SHP77 treated with DMSO at 0.1 percent for 48 hours (cell line): ENCODE data around the gene LRRC4.

ENCODE experiments used
- DNase-seq: peaks from one replicate; lab custom pipeline; 2025; lab: John Stamatoyannopoulos, UW

LRRC4 gene, protein sequence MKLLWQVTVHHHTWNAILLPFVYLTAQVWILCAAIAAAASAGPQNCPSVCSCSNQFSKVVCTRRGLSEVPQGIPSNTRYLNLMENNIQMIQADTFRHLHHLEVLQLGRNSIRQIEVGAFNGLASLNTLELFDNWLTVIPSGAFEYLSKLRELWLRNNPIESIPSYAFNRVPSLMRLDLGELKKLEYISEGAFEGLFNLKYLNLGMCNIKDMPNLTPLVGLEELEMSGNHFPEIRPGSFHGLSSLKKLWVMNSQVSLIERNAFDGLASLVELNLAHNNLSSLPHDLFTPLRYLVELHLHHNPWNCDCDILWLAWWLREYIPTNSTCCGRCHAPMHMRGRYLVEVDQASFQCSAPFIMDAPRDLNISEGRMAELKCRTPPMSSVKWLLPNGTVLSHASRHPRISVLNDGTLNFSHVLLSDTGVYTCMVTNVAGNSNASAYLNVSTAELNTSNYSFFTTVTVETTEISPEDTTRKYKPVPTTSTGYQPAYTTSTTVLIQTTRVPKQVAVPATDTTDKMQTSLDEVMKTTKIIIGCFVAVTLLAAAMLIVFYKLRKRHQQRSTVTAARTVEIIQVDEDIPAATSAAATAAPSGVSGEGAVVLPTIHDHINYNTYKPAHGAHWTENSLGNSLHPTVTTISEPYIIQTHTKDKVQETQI

DNA sequence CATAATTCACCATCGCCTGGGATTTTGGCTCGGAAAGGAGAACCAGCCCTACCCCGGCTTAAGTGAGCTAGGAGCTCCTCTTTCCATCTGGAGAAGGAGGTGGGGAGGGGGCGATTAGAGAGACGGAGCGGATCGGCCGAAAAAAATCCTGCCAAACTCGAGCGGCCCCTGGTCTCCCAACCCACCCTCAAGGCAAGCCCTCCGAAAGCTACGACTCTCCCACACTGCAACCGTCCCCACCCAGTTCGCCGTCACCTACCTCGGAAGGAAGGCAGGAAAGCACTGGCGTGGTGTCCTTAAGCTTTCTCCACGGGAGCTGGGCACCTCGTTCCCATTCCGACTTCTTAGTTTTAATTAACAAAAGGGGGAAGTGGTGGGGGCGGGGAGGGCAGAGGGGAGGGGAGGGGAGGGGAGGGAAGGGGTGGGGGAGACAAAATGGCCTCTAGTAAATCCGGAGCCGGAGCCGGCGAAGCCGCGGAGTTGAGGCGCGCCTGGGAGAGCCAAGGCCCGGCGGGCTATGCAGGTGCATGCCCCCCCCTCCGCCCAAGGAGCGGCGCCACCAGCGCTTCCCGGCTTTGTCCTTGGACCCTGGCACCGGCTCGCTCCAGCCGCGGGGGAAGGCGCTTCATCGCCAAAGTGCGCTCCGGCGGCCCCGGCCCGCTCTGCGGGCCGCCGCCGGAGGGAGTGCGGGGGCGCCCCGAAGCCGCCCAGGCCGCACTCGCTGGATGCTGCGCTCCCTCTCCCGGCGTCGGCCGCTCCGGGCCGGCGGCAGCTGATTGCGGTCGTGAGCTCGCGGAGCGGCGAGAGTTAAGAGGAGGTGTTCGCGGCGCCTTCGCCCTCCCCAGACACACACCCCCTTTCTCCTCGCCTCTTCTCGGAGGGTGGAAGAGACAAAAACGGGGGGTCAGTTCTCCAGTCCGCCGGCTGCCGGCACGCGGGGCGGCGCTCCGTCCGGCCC lies at the start of gene LRRC4:
Gene LRRC4 (minus strand): TSS at position 784 of the 958 bp plus-strand sequence. CDS start 797 bp downstream, outside the sequence.
- DNase-seq, result no peak

DNA sequence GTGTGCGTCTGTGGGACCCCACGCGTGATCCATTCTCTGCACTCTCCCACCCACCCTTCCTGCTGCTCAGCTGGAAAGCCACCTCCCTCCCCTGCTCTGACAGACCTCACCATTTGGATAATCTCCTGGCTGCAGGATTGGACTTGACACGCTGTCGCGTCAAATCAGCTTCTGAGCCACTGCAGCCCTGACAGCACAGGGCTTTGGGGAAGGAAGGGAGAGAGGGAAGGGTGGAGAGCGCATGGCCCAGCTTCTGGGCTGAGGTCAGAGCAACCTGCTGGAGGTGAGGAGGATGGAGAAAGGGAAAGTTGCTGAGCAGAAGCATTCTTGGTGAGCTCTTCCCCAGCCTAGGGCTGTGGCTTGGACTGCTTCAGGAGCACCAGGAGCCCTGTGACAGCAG lies 48.9 kb upstream of the LRRC4 start:
- no peak for DNase-seq

DNA sequence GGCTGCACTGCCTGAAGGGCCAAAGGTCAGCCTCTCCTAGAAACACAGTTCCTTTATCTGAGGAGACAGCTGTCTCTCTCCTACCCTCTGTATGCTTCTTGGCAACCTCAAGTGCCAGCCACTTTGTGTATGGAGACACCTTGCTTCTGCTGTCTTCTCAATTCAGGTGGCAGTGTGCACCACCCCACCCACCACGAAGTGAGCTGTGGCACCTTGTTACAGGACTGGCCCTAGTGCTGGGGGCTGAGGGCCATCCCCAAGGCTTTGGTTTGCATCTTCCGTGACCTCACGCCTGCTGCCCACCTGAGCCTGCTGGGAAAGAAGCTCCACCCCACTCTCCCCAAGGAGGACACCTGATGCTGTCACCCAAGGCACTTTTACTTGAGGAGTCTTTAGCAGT lies 47.1 kb upstream of the LRRC4 start:
- DNase-seq, result no peak

DNA sequence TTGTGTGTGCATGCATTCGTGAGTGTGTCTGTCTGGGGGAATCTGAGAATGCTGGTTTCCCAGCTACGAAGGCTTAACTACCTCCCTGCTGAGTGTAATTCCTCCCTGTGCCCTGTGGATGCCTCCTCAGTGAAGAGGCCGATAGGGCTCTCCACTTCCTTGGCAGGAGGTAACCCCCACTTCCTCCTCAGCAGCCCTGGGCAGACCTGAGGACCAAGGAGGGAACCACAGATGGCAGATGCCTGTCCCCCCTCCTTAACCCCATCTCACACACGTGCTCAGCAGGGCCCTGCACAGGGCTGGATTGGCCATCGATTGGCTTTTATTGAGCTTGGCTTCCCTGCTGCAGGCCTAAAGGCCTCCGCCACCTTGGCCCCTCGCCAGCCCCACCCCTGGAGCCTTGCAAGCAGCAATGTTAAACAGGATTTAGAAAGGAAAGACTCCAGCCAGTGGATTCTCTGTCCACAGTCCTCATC lies 45.6 kb upstream of the LRRC4 start:
- DNase-seq, result no peak

DNA sequence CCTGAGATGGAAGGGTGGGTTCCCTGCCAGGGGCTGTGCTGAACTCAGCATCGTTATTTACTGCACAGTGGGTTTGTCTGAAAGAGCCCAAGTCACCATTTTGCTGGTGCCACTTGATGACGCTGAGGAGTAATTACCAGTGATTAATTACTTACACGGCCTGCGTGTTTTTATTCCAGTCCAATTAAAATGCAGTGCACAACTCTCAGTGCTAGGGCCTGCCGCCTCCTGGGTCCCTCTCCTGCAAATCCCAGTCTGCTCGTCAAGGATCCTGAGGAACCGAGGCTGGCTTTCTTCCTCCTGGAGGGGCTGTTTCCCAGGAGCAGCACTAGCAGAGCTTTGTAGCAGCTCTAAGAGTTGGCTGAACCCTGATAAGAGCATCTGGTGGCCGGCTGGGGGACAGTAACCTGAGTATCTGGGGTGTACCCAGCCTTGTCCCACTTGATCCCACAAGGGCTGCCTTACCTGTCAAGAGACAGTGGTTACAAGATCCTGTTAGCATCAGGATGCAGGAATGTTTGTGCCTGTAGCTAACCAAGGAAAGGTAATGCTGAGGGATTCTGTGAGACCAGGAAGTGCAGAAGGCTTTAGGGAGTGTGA lies 45.1 kb upstream of the LRRC4 start:
- DNase-seq, result no peak

DNA sequence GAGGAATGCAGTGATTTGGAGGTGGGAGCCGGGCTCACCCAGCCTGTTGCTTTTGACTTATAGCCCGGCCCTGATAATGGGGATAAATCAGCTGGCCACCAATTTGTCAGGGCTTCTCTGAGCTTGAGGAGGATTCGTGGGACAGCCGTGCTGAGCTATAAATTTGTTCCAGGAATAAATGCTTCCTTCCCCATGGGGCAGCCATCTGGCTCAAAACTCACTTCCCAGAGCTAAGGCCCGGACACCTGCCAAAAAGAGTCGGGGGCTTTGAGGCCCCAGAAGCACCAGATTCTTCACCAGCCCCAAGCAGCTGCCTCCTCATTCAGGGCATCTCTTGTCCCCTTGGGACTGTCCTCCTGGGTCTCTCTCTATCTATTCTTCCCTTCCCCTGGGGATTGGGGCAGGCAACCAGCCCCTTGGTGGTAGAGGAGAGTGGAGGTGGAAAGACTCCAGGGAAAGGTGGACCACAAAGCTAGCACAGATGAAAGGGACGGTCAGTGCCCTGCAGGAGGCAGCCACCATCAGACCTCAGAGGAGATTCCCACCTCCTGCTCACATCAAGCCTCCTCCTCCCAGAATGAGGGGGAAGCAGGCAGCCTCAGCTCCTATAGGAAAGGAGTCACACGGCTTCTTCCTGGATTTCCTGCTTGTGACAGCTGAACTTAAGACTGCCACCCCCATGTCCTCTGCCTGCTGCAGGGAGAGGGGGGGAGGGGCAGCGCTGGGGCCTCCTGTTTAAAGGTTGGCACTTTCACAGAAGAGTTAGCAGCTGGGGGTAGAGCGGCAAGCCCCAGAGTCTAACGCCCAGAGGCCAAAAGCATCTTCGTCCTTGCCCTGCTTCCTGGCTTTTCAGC lies 44.2 kb upstream of the LRRC4 start:
- no peak for DNase-seq

DNA sequence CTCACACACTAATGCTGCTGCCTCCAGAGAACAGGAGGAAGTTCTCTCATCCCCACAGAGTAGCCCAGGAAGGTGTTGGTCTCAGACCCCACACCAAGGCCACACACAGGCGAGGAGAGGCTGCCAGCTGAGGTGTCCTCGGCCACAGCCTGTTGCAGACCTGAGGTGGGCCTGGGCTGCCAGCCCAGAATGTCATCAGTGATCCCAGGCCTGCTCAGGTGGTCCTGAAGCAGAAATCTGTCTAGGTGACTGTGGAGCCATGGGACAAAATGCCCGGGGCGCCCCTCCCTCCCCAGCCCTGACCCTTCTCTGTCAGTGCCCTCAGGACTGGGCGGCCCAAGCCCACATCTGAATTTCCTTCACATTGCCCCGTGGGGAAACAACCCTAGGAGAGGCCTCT lies 43.5 kb upstream of the LRRC4 start:
- DNase-seq, result no peak

DNA sequence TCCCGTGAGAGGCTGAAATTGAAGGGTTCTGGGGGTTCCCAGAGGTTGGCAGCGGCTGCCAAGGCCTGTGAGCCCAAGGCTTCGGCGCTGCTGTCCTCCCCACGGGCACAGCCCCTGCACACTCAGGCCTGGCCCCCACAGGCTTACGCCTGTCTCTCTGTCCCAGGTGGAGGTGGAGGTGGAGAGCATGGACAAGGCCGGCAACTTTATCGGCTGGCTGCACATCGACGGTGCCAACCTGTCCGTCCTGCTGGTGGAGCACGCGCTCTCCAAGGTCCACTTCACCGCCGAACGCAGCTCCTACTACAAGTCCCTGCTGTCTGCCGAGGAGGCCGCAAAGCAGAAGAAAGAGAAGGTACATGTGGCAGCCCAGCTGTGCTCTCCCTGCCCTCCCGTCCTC lies 43.1 kb upstream of the LRRC4 start:
- DNase-seq, result no peak

DNA sequence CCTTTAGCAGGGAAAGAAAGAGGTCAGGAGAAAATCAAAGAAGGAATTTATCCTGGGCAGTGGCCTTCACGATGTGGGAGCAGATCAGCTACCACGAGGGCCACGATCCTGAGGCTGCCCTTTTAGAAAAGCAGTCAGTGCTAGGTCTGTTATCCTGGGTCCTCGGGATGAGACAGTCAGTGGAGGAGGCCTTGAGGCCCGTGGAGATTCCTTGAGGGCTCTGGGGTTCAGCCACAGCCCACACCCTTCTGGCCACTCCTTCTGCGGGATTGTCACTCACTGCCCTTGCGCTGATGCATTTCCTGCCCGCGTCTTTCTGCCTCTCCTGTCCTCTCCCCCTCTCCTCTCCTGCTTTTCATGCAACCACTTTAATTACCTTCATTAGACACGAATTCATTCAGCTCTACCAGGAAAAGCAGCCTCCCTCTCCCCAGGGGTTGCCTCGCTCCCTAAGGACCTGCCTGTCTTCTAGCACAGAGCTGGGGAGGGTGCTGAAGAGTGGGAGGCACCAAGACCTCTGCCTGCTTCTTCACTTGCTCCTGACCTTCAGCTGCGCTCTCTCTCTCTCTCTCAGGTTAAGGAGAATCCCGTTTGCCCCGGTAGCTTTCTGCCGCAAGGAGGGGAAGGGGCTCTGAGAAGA lies 42.6 kb upstream of the LRRC4 start:
- DNase-seq, result no peak

DNA sequence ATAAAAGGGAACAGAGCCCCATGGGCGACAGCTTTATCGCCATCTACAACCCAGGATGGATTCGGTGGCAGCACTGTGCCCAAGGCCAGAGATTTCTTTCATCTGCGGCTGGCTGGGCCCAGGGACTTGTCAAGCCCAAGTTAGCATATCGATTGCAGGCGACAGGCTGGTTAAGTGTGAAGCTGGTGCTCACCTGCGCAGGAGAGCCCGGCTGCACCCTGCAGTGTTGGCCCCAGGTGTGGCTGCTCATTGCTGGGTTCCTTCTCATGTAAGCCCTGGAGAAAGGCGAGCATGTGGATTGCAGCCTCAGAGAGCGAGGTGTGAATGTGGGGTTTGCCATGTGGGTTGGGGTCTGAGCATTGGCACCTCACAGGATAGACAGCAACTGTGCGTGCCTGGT lies 40.6 kb upstream of the LRRC4 start:
- DNase-seq, result no peak

DNA sequence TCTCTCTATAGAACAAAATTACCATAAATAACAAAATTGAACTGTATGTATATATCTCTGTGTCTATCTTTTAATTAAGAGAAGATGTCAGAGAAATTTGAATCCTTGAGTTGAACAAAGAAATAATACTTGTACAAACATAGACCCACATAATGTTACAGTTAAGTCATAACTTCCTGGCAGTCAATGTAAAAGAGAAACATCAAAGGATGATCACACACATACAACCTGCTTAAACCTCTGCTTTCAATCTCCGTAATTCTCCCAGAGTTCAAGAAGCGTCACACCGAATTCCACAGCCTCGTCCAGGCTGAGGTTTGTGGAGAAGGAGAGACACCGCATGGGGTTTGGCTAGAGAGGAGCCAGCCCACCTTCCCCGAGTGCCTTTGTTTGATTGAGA lies 40.1 kb upstream of the LRRC4 start:
- DNase-seq, result no peak

DNA sequence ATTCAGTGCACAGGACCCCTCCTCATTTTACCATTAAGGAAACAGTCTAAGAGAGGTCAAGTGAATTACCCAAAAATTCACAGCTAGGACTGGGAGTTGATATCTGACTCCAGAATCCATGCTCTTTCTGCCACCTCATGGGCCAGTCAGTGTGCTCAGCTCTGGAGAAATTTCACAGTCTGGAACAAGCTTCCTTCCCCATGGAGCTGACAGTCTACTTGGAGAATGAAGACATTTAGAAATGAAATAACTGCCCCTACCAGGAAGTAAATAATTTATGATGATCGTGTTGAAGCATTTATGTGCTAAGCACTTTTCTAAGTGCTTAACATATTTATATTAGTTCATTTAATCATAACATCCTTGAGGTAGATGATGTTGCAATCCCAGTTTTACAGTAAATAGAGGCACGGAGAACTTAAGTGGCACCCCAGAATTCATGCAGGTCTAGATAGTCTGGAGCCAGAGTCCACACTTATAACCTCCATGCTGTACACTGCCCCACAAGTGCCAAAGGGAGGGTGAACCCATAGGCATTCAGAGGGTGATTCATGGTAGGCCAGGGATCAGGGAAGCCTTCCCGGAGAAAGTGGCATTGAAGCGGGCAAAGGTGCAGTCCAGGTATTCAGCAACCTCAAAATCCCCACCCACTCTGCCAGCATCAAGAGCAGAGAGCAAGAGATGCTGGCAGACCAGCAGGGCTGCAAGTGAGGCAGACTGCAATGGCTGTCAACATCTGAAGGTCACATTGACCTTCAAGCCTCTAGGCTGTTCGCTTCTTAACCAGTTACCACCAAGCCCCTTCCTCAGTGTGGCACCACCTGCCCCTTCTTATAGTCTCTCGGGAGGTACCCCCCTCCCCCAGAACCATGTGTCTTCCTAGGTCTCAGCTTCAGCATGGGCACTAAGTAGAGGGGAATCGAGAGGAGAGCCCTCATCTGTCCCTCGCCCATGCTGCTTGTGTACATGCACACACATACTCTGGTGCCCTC lies 38.4 kb upstream of the LRRC4 start:
- DNase-seq, result no peak

DNA sequence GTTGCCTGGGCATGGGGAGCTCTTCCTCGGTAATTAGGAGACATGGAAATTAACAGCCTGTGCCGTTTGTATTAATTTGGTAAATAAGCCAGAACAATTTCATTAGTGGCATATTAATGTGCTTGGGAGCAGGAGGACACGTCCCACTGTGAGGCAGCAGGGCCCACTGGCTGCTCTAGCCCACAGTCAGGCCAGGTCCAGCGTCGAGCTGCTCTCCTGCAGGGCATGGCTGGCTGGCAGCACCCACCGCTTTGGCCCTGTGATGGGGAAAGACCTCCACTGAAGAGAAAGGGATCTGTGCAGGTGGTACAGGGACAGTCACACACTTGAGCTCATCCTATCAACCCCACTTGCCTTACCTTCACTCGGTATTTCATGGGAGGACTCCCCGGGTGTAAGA lies 37.5 kb upstream of the LRRC4 start:
- no peak for DNase-seq

DNA sequence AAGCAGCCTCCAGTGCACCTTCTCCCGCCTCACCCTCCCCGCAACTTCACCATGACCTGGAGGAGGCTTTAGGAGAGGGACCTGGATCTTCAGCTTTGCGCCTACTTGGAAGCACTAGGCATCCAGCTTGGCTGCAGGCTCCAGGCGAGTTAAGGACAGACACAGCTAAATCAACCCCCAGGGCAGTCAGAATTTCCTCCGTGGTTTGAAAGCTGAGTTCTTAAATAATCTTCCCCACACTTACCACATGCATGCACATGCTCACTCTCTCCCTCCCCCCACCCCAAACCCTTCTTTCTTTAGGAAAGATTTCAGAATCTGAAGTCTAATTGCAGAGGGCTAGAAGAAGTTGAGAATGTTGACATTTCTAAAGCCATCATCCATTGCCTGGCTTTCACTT lies 36.7 kb upstream of the LRRC4 start:
- DNase-seq, result no peak

DNA sequence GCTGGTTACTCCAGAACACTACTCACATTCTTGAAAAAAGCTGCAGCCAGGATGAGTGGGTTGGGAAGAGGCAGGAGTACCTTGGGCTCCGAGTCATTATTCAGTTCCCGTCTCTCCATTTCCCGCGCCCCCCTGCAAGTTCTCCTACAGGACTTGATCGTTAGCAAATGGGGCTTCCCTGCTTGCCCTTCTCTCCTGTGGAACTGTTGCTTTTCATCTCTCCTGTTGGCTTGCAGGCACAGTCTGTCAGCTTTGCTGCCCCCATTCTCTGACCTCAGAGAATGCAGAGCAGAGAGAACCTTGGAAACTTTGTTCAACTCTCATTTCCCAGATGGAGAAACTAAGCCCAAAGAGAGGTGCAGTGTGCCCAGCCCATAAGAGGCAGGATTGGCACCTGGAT lies 35.6 kb upstream of the LRRC4 start:
- DNase-seq, result no peak

DNA sequence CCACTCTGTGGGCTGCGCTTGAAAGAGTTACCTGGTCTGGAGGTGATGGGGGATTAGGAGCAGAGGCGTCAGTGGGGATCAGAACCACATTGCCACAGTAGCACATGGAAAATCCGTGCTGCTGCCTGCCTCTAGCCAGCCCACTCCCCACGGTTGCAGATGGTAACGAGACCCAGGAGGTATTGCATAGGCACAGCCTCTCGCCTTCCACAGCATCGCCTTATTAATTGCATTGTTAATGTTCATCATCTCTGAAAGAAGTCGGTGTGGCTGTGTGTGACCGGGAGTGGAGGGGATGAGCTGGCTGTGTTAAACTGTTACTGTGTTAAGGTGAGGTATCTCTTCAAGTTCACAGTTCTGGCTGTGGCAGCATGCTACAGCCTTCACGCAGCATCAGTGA lies 35.2 kb upstream of the LRRC4 start:
- DNase-seq, result no peak

DNA sequence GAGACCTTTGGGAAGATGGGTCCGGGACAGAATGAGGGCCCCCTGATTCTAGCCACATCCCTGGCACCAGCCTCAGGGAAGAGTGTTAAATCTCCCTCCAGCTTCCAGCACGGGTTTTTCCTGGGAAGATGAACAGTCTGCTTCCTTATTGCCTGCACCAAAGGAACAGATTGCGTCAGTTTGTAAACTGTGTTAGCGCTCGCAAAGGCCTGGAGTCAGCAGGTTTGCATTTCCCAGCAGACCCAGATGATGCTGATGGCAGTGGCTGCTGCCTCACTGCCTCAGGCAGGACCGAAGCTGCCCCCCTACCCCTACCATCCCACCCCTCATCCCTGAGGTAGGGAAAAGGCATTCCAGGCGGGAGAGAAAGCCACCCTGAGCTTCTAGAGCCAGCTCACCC lies 34.6 kb upstream of the LRRC4 start:
- DNase-seq, result no peak

DNA sequence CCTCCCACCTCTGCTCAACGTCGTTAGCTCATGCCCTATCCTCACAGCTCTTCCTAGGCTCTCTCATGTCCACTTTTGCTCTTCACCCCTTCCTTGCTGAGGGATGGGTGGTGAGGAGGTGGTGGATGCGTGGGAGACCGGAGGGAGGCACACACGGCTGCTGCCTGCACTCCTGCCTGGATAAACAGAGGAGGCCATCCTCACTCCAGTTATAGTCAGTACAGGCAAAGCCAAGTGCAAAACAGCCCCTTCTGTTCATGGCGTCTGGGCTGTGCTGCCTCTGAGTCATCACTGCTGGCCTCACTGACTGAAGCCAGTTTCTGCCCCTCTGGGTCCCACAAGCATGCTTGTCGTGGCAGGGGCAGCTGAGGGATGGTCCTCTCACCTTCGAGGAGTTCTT lies 31.9 kb upstream of the LRRC4 start:
- no peak for DNase-seq

DNA sequence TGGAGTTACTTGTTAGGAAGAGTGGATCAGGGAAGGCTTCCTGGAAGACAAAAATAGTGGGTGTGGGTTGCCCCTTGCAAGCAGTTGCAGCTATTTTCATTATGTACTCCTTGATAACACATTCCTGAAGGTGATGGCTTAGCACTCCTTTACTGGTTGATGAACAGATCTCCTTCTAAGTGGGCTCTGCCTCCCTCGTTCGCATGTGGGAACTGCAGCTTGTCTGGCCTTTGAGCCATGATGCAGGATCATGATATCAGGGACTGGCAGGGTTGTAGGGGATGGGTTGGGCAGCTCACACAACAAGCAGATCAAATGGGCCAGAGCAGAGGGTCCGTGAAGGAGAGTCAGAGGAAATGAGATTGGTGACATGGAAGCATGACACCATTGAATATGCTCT lies 28.8 kb upstream of the LRRC4 start:
- DNase-seq, result no peak
